SK-N-SH (cell line): ENCODE results near the gene FXYD5. TPM values are rescaled to one million over a fixed set of nuclear protein-coding genes. Genes with fewer than 3 reads are reported as not detected.

Experiments
- CTCF ChIA-PET: fragments of 300-600, 350-600 bp; formaldehyde crosslinking; extraction: SDS; loops from one replicate; lab custom pipeline; 2021; lab: Yijun Ruan, JAX
- POLR2A ChIA-PET: fragments of 350-600 bp; sonication (Branson Sonifier 250); formaldehyde crosslinking; extraction: SDS; loops from one replicate; lab custom pipeline; 2020; ENCODE audit warnings: antibody characterized with exemption, inconsistent platforms; lab: Yijun Ruan, JAX
- DNase-seq: peaks from one replicate; pipeline ENCODE4 v3.0.0; 2012
- H2AFZ ChIP-seq: fragments of 200-600 bp; sonication (generic); 2 replicates; pipeline ENCODE4 v1.8.1; 2016; ENCODE audit warnings: antibody characterized with exemption, mild to moderate bottlenecking, low read depth
- H3F3A ChIP-seq: fragments of 200-600 bp; sonication (generic); replicated peaks from 2 replicates; pipeline ENCODE3; 2016; ENCODE audit warnings: antibody characterized with exemption, mild to moderate bottlenecking; ENCODE audit not compliant: insufficient read depth
- H3K27ac ChIP-seq, 2 experiments: fragments of 200-500 bp in 1 of 2; fragments of 200-600 bp in 1 of 2; sonication (Bioruptor generic) in 1 of 2; sonication (generic), shearing (Covaris generic) in 1 of 2; 2 replicates each; pipeline versions ENCODE4 v1.5.1 to v1.6.1; 2014 to 2016; ENCODE audit warnings: low read depth in 2 of 2, inconsistent platforms in 1 of 2, low read length in 1 of 2, mild to moderate bottlenecking in 1 of 2, mixed read lengths in 1 of 2
- H3K27me3 ChIP-seq: fragments of 200-600 bp; sonication (generic), shearing (Covaris generic); 2 replicates; pipeline ENCODE4 v1.6.1; 2016; ENCODE audit warnings: mixed run types; ENCODE audit not compliant: insufficient read depth
- H3K36me3 ChIP-seq, 2 experiments: fragments of 200-500 bp in 1 of 2; fragments of 200-600 bp in 1 of 2; sonication (Bioruptor generic) in 1 of 2; sonication (generic) in 1 of 2; replicated peaks in 1 of 2; 2 replicates each; pipeline versions ENCODE3 to v1.5.1; 2014 to 2016; ENCODE audit warnings: low read length in 1 of 2, mild to moderate bottlenecking in 1 of 2; ENCODE audit not compliant: insufficient read depth in 2 of 2, control insufficient read depth in 1 of 2
- H3K4me1 ChIP-seq, 2 experiments: fragments of 200-500 bp in 1 of 2; fragments of 200-600 bp in 1 of 2; sonication (Bioruptor generic) in 1 of 2; sonication (generic), shearing (Covaris generic) in 1 of 2; 2 replicates each; pipeline versions ENCODE4 v1.5.1 to v1.6.1; 2014 to 2016; ENCODE audit warnings: low read depth in 1 of 2, low read length in 1 of 2, mixed run types in 1 of 2; ENCODE audit not compliant: insufficient read depth in 2 of 2, control insufficient read depth in 1 of 2
- H3K4me2 ChIP-seq: fragments of 200-600 bp; sonication (generic), shearing (Covaris generic); 2 replicates; pipeline ENCODE4 v1.6.1; 2017; ENCODE audit warnings: mixed run types
- H3K4me3 ChIP-seq, 2 experiments: fragments of 200-500 bp in 1 of 2; fragments of 200-600 bp in 1 of 2; sonication (Bioruptor generic) in 1 of 2; sonication (generic), shearing (Covaris generic) in 1 of 2; 2 replicates each; pipeline versions ENCODE4 v1.5.1 to v1.8.1; 2014 to 2016; ENCODE audit warnings: low read depth in 2 of 2, inconsistent platforms in 1 of 2, low read length in 1 of 2, mild to moderate bottlenecking in 1 of 2, mixed read lengths in 1 of 2, moderate library complexity in 1 of 2
- H3K79me2 ChIP-seq: fragments of 200-600 bp; sonication (generic); 2 replicates; pipeline ENCODE4 v1.8.1; 2017; ENCODE audit warnings: mild to moderate bottlenecking; ENCODE audit not compliant: insufficient read depth
- H3K9ac ChIP-seq: fragments of 200-600 bp; sonication (generic); 2 replicates; pipeline ENCODE4 v1.6.1; 2017; ENCODE audit warnings: mixed run types
- H3K9me2 ChIP-seq: fragments of 200-600 bp; sonication (generic); 2 replicates; pipeline ENCODE4 v1.6.1; 2017; ENCODE audit warnings: mixed run types
- H3K9me3 ChIP-seq: fragments of 200-600 bp; sonication (generic); 2 replicates; pipeline ENCODE4 v1.6.1; 2017; ENCODE audit warnings: mixed run types, mild to moderate bottlenecking, moderate library complexity
- H4K20me1 ChIP-seq: fragments of 200-600 bp; sonication (generic); 2 replicates; pipeline ENCODE4 v1.6.1; 2017; ENCODE audit warnings: mild to moderate bottlenecking, mixed run types; ENCODE audit not compliant: insufficient read depth
- CTCF ChIP-seq: fragments of 200-600 bp; sonication (generic); IDR thresholded peaks from 2 replicates; pipeline ENCODE4 v1.6.1; 2017; ENCODE audit warnings: antibody characterized with exemption, mild to moderate bottlenecking, moderate library complexity
- EZH2phosphoT487 ChIP-seq: fragments of 200-600 bp; sonication (generic); IDR thresholded peaks from 2 replicates; pipeline ENCODE4 v1.6.1; 2017; ENCODE audit warnings: low read depth, mixed run types, mild to moderate bottlenecking, antibody characterized with exemption, moderate library complexity, borderline replicate concordance
- FOSL2 ChIP-seq: IDR thresholded peaks from 2 replicates; pipeline ENCODE4 v1.4.0; 2012; ENCODE audit warnings: low read depth, mild to moderate bottlenecking, moderate library complexity, borderline replicate concordance
- IRF3 ChIP-seq: fragments of 150-350 bp; IDR thresholded peaks from 2 replicates; pipeline ENCODE4 v1.6.1; 2016; ENCODE audit warnings: mild to moderate bottlenecking, low read depth, low read length
- JUND ChIP-seq: IDR thresholded peaks from 2 replicates; pipeline ENCODE4 v1.4.0; 2012
- MAX ChIP-seq: IDR thresholded peaks from 2 replicates; pipeline ENCODE4 v1.4.0; 2012; ENCODE audit warnings: low read depth
- MEF2A ChIP-seq: IDR thresholded peaks from 2 replicates; pipeline ENCODE4 v1.4.0; 2012; ENCODE audit warnings: low read depth, borderline replicate concordance
- NRF1 ChIP-seq: IDR thresholded peaks from 2 replicates; pipeline ENCODE4 v1.6.1; 2012; ENCODE audit warnings: low read depth, mild to moderate bottlenecking, low read length
- POLR2AphosphoS5 ChIP-seq: IDR thresholded peaks from 2 replicates; pipeline ENCODE4 v1.6.1; 2012; ENCODE audit warnings: low read depth, low read length
- RAD21 ChIP-seq: IDR thresholded peaks from 2 replicates; pipeline ENCODE4 v1.6.1; 2012; ENCODE audit warnings: mild to moderate bottlenecking, low read length
- RFX5 ChIP-seq: IDR thresholded peaks from 2 replicates; pipeline ENCODE4 v1.6.1; 2012; ENCODE audit warnings: mild to moderate bottlenecking, improper control_type of control experiment, low read length
- RXRA ChIP-seq: IDR thresholded peaks from 2 replicates; pipeline ENCODE4 v1.4.0; 2012; ENCODE audit warnings: low read depth, mild to moderate bottlenecking, borderline replicate concordance
- SIN3A ChIP-seq: IDR thresholded peaks from 2 replicates; pipeline ENCODE4 v1.6.1; 2012; ENCODE audit warnings: low read depth, mild to moderate bottlenecking, low read length, moderate library complexity, borderline replicate concordance
- SMC3 ChIP-seq: IDR thresholded peaks from 2 replicates; pipeline ENCODE4 v1.6.1; 2012; ENCODE audit warnings: low read depth, low read length, improper control_type of control experiment
- TCF12 ChIP-seq: IDR thresholded peaks from 2 replicates; pipeline ENCODE4 v1.4.0; 2012
- USF1 ChIP-seq: IDR thresholded peaks from 2 replicates; pipeline ENCODE4 v1.4.0; 2012; ENCODE audit warnings: low read depth, borderline replicate concordance
- YY1 ChIP-seq: IDR thresholded peaks from 2 replicates; pipeline ENCODE4 v1.4.0; 2012; ENCODE audit warnings: low read depth, mild to moderate bottlenecking
- WGBS: methylation state at CpG from one replicate; pipeline ENCODE4 v1.1.6; 2017; ENCODE audit warnings: low lambda C conversion rate; 5-methylcytosine and 5-hydroxymethylcytosine counted together
- polyA plus RNA-seq, 3 experiments: library from polyadenylated mRNA; depleted of rRNA; stranded (reverse); fragments of >200 nt; gene quantifications; 2 replicates each; pipeline ENCODE4 v1.2.3, GENCODE V29; 2012

The FXYD5 gene
- polyA plus RNA-seq, 1 of the 3 experiments (the other 2 are of a cell fraction): 195 TPM

- Histone ChIP-seq H3K4me1 (peaks cover 0 to 3% of the 10 kb centered on the region in 2 experiments; a peak in 2 of 4 replicates), H3K27me3 (no peaks in the 10 kb centered on the region), H3K79me2 (peaks cover 19% of the 10 kb centered on the region), H3K9me3 (no peaks in the 10 kb centered on the region), H3K27ac (peak overlapping the region in 1 of 2 experiments; percentile 57; a peak in 1 of 4 replicates), H2AFZ (peak overlapping the region; percentile 79), H3F3A (peaks cover 4% of the 10 kb centered on the region), H3K36me3 (peaks cover 3 to 14% of the 10 kb centered on the region in 2 experiments), H3K9ac (peak overlapping the region; percentile 90; the same call in 1 of the 2 replicates), H3K9me2 (no peaks in the 10 kb centered on the region), H3K4me3 (peak overlapping the region; percentile 62 to 90), H4K20me1 (no peaks in the 10 kb centered on the region), H3K4me2 (peak overlapping the region; percentile 98)
- ChIA-PET CTCF (interaction anchor here (0.7 to 5.3 kb wide), 14 partner anchors 9 to 119 kb away, joined by 3 to 59 read pairs (median 3); partner anchors contain the start of genes FXYD7 and USF2), POLR2A (no interaction called here)
- 5% methylated on average over 24 of the region's 36 CpGs for WGBS
- peak; percentile 79 for DNase-seq
- TF ChIP-seq CTCF (peak; percentile 65), RAD21 (peak; percentile 7; the same call in 1 of the 2 replicates), IRF3 (no peak), MAX (no peak), FOSL2 (no peak), SMC3 (peak; percentile 9; the same call in 1 of the 2 replicates), SIN3A (peak; percentile 31; the same call in 1 of the 2 replicates)
Measured at GRCh38 chr19:35153701-35154524, 622 bp upstream of the FXYD5 start.

GRCh38 chr19:35155441-35155840, 906 bp downstream of the FXYD5 start:
- Histone ChIP-seq H3K9me2 (no peaks in the 10 kb centered on the region), H3K9ac (peak overlapping the region; percentile 90; the same call in 1 of the 2 replicates), H3K79me2 (peaks cover 19% of the 10 kb centered on the region), H3K36me3 (peaks cover 3 to 16% of the 10 kb centered on the region in 2 experiments), H3F3A (peaks cover 4% of the 10 kb centered on the region), H3K9me3 (no peaks in the 10 kb centered on the region), H4K20me1 (no peaks in the 10 kb centered on the region), H3K27ac (peak overlapping the region in 1 of 2 experiments; percentile 57; a peak in 2 of 4 replicates), H3K4me2 (peak overlapping the region; percentile 98), H2AFZ (0 out of 2 replicates have a peak overlapping the region, but pooled peaks have one; percentile 79), H3K27me3 (no peaks in the 10 kb centered on the region), H3K4me1 (peaks cover 0 to 3% of the 10 kb centered on the region in 2 experiments; a peak in 2 of 4 replicates), H3K4me3 (peak overlapping the region; percentile 62 to 90)
- WGBS: 41% methylated on average over 11 of the region's 17 CpGs
- POLR2A ChIA-PET: interaction anchor here (0.6 kb wide), 1 partner anchor 554 kb away, joined by 4 read pairs; no protein-coding TSS in a partner anchor
- DNase-seq: no peak
- CTCF ChIA-PET: interaction anchor here (5.3 kb wide), 1 partner anchor 12 kb away, joined by 59 read pairs; the partner anchor contains the start of gene FXYD7
- no peak for TF ChIP-seq IRF3
- no peak for TF ChIP-seq JUND
- no peak for TF ChIP-seq USF1
- TF ChIP-seq CTCF: no peak
- TF ChIP-seq POLR2AphosphoS5: no peak
- no peak for TF ChIP-seq SMC3
- no peak for TF ChIP-seq NRF1
- no peak for TF ChIP-seq YY1
- no peak for TF ChIP-seq TCF12
- no peak for TF ChIP-seq FOSL2
- TF ChIP-seq RFX5: no peak
- no peak for TF ChIP-seq RXRA
- no peak for TF ChIP-seq MEF2A
- TF ChIP-seq EZH2phosphoT487: no peak
